HG03439 (cell line): ENCODE data around the gene DCDC1.

Source experiments
- ATAC-seq: cut with Tn5 transposase; IDR thresholded peaks from one replicate; pipeline ENCODE4 v1.9.1; 2021; ENCODE audit warnings: mild to moderate bottlenecking, moderate library complexity; ENCODE audit not compliant: unreplicated experiment

Gene DCDC1

GRCh38 chr11:30861531-30861930 lies 508.0 kb downstream of the DCDC1 start:
- ATAC-seq: no peak

- no peak for ATAC-seq
Observed at GRCh38 chr11:30861064-30861463, 508.5 kb downstream of the DCDC1 start.

GRCh38 chr11:30860146-30860545 lies 509.4 kb downstream of the DCDC1 start:
- no peak for ATAC-seq

- no peak for ATAC-seq
Observed at GRCh38 chr11:30859669-30860068, 509.9 kb downstream of the DCDC1 start.

GRCh38 chr11:30855383-30856006 lies 514.0 kb downstream of the DCDC1 start:
- no peak for ATAC-seq

GRCh38 chr11:30853439-30853838 lies 516.1 kb downstream of the DCDC1 start:
- no peak for ATAC-seq

- no peak for ATAC-seq
Observed at GRCh38 chr11:30852645-30853044, 516.9 kb downstream of the DCDC1 start.

- no peak for ATAC-seq
Observed at GRCh38 chr11:30852091-30852490, 517.4 kb downstream of the DCDC1 start.

GRCh38 chr11:30837252-30837651 lies 532.3 kb downstream of the DCDC1 start:
- no peak for ATAC-seq

GRCh38 chr11:30832831-30833230 lies 536.7 kb downstream of the DCDC1 start:
- no peak for ATAC-seq

- ATAC-seq: no peak
Observed at GRCh38 chr11:30830681-30831080, 538.9 kb downstream of the DCDC1 start.

- no peak for ATAC-seq
Observed at GRCh38 chr11:30826911-30827310, 542.6 kb downstream of the DCDC1 start.

GRCh38 chr11:30825723-30826122 lies 543.8 kb downstream of the DCDC1 start:
- no peak for ATAC-seq

- ATAC-seq: no peak
Observed at GRCh38 chr11:30823119-30823518, 546.4 kb downstream of the DCDC1 start.

GRCh38 chr11:30821438-30821965 lies 548.0 kb downstream of the DCDC1 start:
- ATAC-seq: no peak

- no peak for ATAC-seq
Observed at GRCh38 chr11:30818721-30819120, 550.8 kb downstream of the DCDC1 start.

- no peak for ATAC-seq
Observed at GRCh38 chr11:30816959-30817880, 552.3 kb downstream of the DCDC1 start.

GRCh38 chr11:30815619-30816018 lies 553.9 kb downstream of the DCDC1 start:
- ATAC-seq: no peak

GRCh38 chr11:30814737-30815136 lies 554.8 kb downstream of the DCDC1 start:
- ATAC-seq: no peak
